SK-N-SH (cell line): ENCODE measurements around the gene TCP11L2. TPM values are rescaled to one million over a fixed set of nuclear protein-coding genes. Genes with fewer than 3 reads are reported as not detected.
A peak's percentile ranks its signal among the peaks of the same experiment; 100 is the strongest.

ENCODE experiments used
- CTCF ChIA-PET: fragments of 300-600, 350-600 bp; formaldehyde crosslinking; extraction: SDS; loops from one replicate; lab custom pipeline; 2021; lab: Yijun Ruan, JAX
- POLR2A ChIA-PET: fragments of 350-600 bp; sonication (Branson Sonifier 250); formaldehyde crosslinking; extraction: SDS; loops from one replicate; lab custom pipeline; 2020; ENCODE audit warnings: antibody characterized with exemption, inconsistent platforms; lab: Yijun Ruan, JAX
- DNase-seq: peaks from one replicate; pipeline ENCODE4 v3.0.0; 2012
- H2AFZ ChIP-seq: fragments of 200-600 bp; sonication (generic); 2 replicates; pipeline ENCODE4 v1.8.1; 2016; ENCODE audit warnings: antibody characterized with exemption, mild to moderate bottlenecking, low read depth
- H3F3A ChIP-seq: fragments of 200-600 bp; sonication (generic); replicated peaks from 2 replicates; pipeline ENCODE3; 2016; ENCODE audit warnings: antibody characterized with exemption, mild to moderate bottlenecking; ENCODE audit not compliant: insufficient read depth
- H3K27ac ChIP-seq, 2 experiments: fragments of 200-500 bp in 1 of 2; fragments of 200-600 bp in 1 of 2; sonication (Bioruptor generic) in 1 of 2; sonication (generic), shearing (Covaris generic) in 1 of 2; 2 replicates each; pipeline versions ENCODE4 v1.5.1 to v1.6.1; 2014 to 2016; ENCODE audit warnings: low read depth in 2 of 2, inconsistent platforms in 1 of 2, low read length in 1 of 2, mild to moderate bottlenecking in 1 of 2, mixed read lengths in 1 of 2
- H3K27me3 ChIP-seq: fragments of 200-600 bp; sonication (generic), shearing (Covaris generic); 2 replicates; pipeline ENCODE4 v1.6.1; 2016; ENCODE audit warnings: mixed run types; ENCODE audit not compliant: insufficient read depth
- H3K36me3 ChIP-seq, 2 experiments: fragments of 200-500 bp in 1 of 2; fragments of 200-600 bp in 1 of 2; sonication (Bioruptor generic) in 1 of 2; sonication (generic) in 1 of 2; replicated peaks in 1 of 2; 2 replicates each; pipeline versions ENCODE3 to v1.5.1; 2014 to 2016; ENCODE audit warnings: low read length in 1 of 2, mild to moderate bottlenecking in 1 of 2; ENCODE audit not compliant: insufficient read depth in 2 of 2, control insufficient read depth in 1 of 2
- H3K4me1 ChIP-seq, 2 experiments: fragments of 200-500 bp in 1 of 2; fragments of 200-600 bp in 1 of 2; sonication (Bioruptor generic) in 1 of 2; sonication (generic), shearing (Covaris generic) in 1 of 2; 2 replicates each; pipeline versions ENCODE4 v1.5.1 to v1.6.1; 2014 to 2016; ENCODE audit warnings: low read depth in 1 of 2, low read length in 1 of 2, mixed run types in 1 of 2; ENCODE audit not compliant: insufficient read depth in 2 of 2, control insufficient read depth in 1 of 2
- H3K4me2 ChIP-seq: fragments of 200-600 bp; sonication (generic), shearing (Covaris generic); 2 replicates; pipeline ENCODE4 v1.6.1; 2017; ENCODE audit warnings: mixed run types
- H3K4me3 ChIP-seq, 2 experiments: fragments of 200-500 bp in 1 of 2; fragments of 200-600 bp in 1 of 2; sonication (Bioruptor generic) in 1 of 2; sonication (generic), shearing (Covaris generic) in 1 of 2; 2 replicates each; pipeline versions ENCODE4 v1.5.1 to v1.8.1; 2014 to 2016; ENCODE audit warnings: low read depth in 2 of 2, inconsistent platforms in 1 of 2, low read length in 1 of 2, mild to moderate bottlenecking in 1 of 2, mixed read lengths in 1 of 2, moderate library complexity in 1 of 2
- H3K79me2 ChIP-seq: fragments of 200-600 bp; sonication (generic); 2 replicates; pipeline ENCODE4 v1.8.1; 2017; ENCODE audit warnings: mild to moderate bottlenecking; ENCODE audit not compliant: insufficient read depth
- H3K9ac ChIP-seq: fragments of 200-600 bp; sonication (generic); 2 replicates; pipeline ENCODE4 v1.6.1; 2017; ENCODE audit warnings: mixed run types
- H3K9me2 ChIP-seq: fragments of 200-600 bp; sonication (generic); 2 replicates; pipeline ENCODE4 v1.6.1; 2017; ENCODE audit warnings: mixed run types
- H3K9me3 ChIP-seq: fragments of 200-600 bp; sonication (generic); 2 replicates; pipeline ENCODE4 v1.6.1; 2017; ENCODE audit warnings: mixed run types, mild to moderate bottlenecking, moderate library complexity
- H4K20me1 ChIP-seq: fragments of 200-600 bp; sonication (generic); 2 replicates; pipeline ENCODE4 v1.6.1; 2017; ENCODE audit warnings: mild to moderate bottlenecking, mixed run types; ENCODE audit not compliant: insufficient read depth
- CHD2 ChIP-seq: fragments of 150-350 bp; IDR thresholded peaks from 2 replicates; pipeline ENCODE4 v1.6.1; 2018; ENCODE audit warnings: low read length; ENCODE audit not compliant: partially characterized antibody
- ELF1 ChIP-seq: IDR thresholded peaks from 2 replicates; pipeline ENCODE4 v1.4.0; 2012
- EP300 ChIP-seq, 2 experiments: IDR thresholded peaks; 2 replicates each; pipeline versions ENCODE4 v1.4.0 to v1.6.1; 2012; ENCODE audit warnings: borderline replicate concordance in 1 of 2, low read depth in 1 of 2, low read length in 1 of 2
- FOSL2 ChIP-seq: IDR thresholded peaks from 2 replicates; pipeline ENCODE4 v1.4.0; 2012; ENCODE audit warnings: low read depth, mild to moderate bottlenecking, moderate library complexity, borderline replicate concordance
- FOXM1 ChIP-seq: IDR thresholded peaks from 2 replicates; pipeline ENCODE4 v1.4.0; 2012; ENCODE audit warnings: low read depth, mild to moderate bottlenecking
- GABPA ChIP-seq: IDR thresholded peaks from 2 replicates; pipeline ENCODE4 v1.4.0; 2012; ENCODE audit warnings: low read depth, mild to moderate bottlenecking
- GATA2 ChIP-seq: sonication (generic); formaldehyde crosslinking; IDR thresholded peaks from 2 replicates; pipeline ENCODE4 v1.5.0; 2020; ENCODE audit warnings: mild to moderate bottlenecking, missing genetic modification reagents
- JUND ChIP-seq: IDR thresholded peaks from 2 replicates; pipeline ENCODE4 v1.4.0; 2012
- RXRA ChIP-seq: IDR thresholded peaks from 2 replicates; pipeline ENCODE4 v1.4.0; 2012; ENCODE audit warnings: low read depth, mild to moderate bottlenecking, borderline replicate concordance
- SIN3A ChIP-seq: IDR thresholded peaks from 2 replicates; pipeline ENCODE4 v1.6.1; 2012; ENCODE audit warnings: low read depth, mild to moderate bottlenecking, low read length, moderate library complexity, borderline replicate concordance
- TCF12 ChIP-seq: IDR thresholded peaks from 2 replicates; pipeline ENCODE4 v1.4.0; 2012
- YY1 ChIP-seq: IDR thresholded peaks from 2 replicates; pipeline ENCODE4 v1.4.0; 2012; ENCODE audit warnings: low read depth, mild to moderate bottlenecking
- WGBS: methylation state at CpG from one replicate; pipeline ENCODE4 v1.1.6; 2017; ENCODE audit warnings: low lambda C conversion rate; 5-methylcytosine and 5-hydroxymethylcytosine counted together
- polyA plus RNA-seq, 3 experiments: library from polyadenylated mRNA; depleted of rRNA; stranded (reverse); fragments of >200 nt; gene quantifications; 2 replicates each; pipeline ENCODE4 v1.2.3, GENCODE V29; 2012
- TF ChIP-seq, protein P1 (sequence below): IDR thresholded peaks from 2 replicates; pipeline ENCODE4 v1.6.1; 2012; ENCODE audit warnings: mild to moderate bottlenecking, low read depth, low read length, moderate library complexity
- TF ChIP-seq, protein P2 (sequence below): IDR thresholded peaks from 2 replicates; pipeline ENCODE4; 2012
- TF ChIP-seq, protein P3 (sequence below): fragments of 150-350 bp; IDR thresholded peaks from 2 replicates; pipeline ENCODE4 v1.6.1; 2017; ENCODE audit warnings: antibody characterized with exemption, low read length, low read depth, borderline replicate concordance
- TF ChIP-seq, protein P4 (sequence below): fragments of 150-350 bp; IDR thresholded peaks from 2 replicates; pipeline ENCODE4 v1.6.1; 2016; ENCODE audit warnings: mild to moderate bottlenecking, low read depth, low read length
- TF ChIP-seq, protein P5 (sequence below): fragments of 200-600 bp; sonication (generic); IDR thresholded peaks from 2 replicates; pipeline ENCODE4 v1.6.1; 2017; ENCODE audit warnings: antibody characterized with exemption, mild to moderate bottlenecking, moderate library complexity

The TCP11L2 gene
- polyA plus RNA-seq, 1 of the 3 experiments (the other 2 are of a cell fraction): 4.0 TPM

DNA sequence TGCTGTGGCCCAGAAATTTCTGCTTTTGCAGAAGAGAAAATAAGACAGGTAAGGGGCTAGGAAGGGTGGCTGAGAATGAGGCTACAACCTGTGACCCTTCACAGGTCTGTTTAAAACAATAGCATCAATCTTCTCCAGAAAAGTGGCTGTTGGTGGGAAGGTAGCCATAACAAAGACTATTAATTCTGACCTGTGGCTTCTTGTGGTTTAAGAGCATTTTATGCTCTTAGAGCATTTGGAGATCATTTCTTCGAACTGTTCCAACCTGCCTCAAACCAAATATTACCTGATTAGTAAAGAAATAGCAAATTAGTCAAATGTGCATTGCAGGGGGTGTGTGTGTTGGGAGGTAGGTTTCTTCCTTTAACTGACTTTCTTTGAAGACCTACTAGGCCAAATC is 15.2 kb upstream of the TCP11L2 start:
- DNase-seq: no peak
- Histone ChIP-seq H3K9me2 (no peaks in the 10 kb centered on the region), H3K79me2 (no peaks in the 10 kb centered on the region), H4K20me1 (no peaks in the 10 kb centered on the region), H3K36me3 (no peaks in the 10 kb centered on the region), H3K27ac (no peak overlapping the region), H2AFZ (no peak overlapping the region), H3K4me2 (no peak overlapping the region), H3K9me3 (no peaks in the 10 kb centered on the region), H3K27me3 (no peaks in the 10 kb centered on the region), H3K4me3 (no peak overlapping the region), H3K9ac (no peak overlapping the region), H3K4me1 (peaks cover 0 to 4% of the 10 kb centered on the region in 2 experiments; a peak in 2 of 4 replicates), H3F3A (peaks cover 9% of the 10 kb centered on the region)
- ChIA-PET POLR2A (no interaction called here), CTCF (no interaction called here)
- TF ChIP-seq, protein P1, sequence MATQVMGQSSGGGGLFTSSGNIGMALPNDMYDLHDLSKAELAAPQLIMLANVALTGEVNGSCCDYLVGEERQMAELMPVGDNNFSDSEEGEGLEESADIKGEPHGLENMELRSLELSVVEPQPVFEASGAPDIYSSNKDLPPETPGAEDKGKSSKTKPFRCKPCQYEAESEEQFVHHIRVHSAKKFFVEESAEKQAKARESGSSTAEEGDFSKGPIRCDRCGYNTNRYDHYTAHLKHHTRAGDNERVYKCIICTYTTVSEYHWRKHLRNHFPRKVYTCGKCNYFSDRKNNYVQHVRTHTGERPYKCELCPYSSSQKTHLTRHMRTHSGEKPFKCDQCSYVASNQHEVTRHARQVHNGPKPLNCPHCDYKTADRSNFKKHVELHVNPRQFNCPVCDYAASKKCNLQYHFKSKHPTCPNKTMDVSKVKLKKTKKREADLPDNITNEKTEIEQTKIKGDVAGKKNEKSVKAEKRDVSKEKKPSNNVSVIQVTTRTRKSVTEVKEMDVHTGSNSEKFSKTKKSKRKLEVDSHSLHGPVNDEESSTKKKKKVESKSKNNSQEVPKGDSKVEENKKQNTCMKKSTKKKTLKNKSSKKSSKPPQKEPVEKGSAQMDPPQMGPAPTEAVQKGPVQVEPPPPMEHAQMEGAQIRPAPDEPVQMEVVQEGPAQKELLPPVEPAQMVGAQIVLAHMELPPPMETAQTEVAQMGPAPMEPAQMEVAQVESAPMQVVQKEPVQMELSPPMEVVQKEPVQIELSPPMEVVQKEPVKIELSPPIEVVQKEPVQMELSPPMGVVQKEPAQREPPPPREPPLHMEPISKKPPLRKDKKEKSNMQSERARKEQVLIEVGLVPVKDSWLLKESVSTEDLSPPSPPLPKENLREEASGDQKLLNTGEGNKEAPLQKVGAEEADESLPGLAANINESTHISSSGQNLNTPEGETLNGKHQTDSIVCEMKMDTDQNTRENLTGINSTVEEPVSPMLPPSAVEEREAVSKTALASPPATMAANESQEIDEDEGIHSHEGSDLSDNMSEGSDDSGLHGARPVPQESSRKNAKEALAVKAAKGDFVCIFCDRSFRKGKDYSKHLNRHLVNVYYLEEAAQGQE: no peak
- TF ChIP-seq CHD2 (no peak), GABPA (no peak), TCF12 (no peak), ELF1 (no peak), FOSL2 (no peak), GATA2 (CRISPR knock-in tag) (no peak)
- TF ChIP-seq, protein P2, sequence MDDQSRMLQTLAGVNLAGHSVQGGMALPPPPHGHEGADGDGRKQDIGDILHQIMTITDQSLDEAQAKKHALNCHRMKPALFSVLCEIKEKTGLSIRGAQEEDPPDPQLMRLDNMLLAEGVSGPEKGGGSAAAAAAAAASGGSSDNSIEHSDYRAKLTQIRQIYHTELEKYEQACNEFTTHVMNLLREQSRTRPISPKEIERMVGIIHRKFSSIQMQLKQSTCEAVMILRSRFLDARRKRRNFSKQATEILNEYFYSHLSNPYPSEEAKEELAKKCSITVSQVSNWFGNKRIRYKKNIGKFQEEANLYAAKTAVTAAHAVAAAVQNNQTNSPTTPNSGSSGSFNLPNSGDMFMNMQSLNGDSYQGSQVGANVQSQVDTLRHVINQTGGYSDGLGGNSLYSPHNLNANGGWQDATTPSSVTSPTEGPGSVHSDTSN: no peak
- TF ChIP-seq, protein P3, sequence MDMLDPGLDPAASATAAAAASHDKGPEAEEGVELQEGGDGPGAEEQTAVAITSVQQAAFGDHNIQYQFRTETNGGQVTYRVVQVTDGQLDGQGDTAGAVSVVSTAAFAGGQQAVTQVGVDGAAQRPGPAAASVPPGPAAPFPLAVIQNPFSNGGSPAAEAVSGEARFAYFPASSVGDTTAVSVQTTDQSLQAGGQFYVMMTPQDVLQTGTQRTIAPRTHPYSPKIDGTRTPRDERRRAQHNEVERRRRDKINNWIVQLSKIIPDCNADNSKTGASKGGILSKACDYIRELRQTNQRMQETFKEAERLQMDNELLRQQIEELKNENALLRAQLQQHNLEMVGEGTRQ: no peak
- TF ChIP-seq, protein P4, sequence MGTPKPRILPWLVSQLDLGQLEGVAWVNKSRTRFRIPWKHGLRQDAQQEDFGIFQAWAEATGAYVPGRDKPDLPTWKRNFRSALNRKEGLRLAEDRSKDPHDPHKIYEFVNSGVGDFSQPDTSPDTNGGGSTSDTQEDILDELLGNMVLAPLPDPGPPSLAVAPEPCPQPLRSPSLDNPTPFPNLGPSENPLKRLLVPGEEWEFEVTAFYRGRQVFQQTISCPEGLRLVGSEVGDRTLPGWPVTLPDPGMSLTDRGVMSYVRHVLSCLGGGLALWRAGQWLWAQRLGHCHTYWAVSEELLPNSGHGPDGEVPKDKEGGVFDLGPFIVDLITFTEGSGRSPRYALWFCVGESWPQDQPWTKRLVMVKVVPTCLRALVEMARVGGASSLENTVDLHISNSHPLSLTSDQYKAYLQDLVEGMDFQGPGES: no peak
- 83% methylated on average over 1 of the region's 1 CpG for WGBS

DNA sequence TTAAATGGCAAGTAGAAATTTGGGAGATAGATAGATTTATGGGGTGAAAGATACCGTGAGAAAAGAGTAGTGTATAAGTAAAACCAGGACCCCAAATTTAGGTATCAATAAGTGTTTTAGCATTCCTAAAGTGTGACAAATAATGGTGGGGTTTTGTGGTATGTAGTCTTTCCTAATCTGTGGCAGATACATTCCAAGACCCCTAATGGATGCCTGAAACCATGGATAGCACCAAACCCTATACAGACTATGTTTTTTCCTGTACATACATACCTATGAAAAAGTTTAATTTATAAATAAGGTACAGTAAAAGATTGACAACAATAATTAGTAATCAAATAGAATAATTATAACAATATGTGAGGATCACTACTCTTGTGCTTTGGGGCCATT is 14.4 kb upstream of the TCP11L2 start:
- H3K36me3 ChIP-seq: no peaks in the 10 kb centered on the region
- peak overlapping the region in 1 of 2 experiments; percentile 89; a peak in 2 of 4 replicates for H3K27ac ChIP-seq
- H3K4me1 ChIP-seq: peaks cover 0 to 4% of the 10 kb centered on the region in 2 experiments; a peak in 2 of 4 replicates
- no peak overlapping the region for H3K9ac ChIP-seq
- POLR2A ChIA-PET: no interaction called here
- H3K9me3 ChIP-seq: no peaks in the 10 kb centered on the region
- H4K20me1 ChIP-seq: no peaks in the 10 kb centered on the region
- H3K4me3 ChIP-seq: no peak overlapping the region
- CTCF ChIA-PET: no interaction called here
- DNase-seq: no peak
- no peak overlapping the region for H3K4me2 ChIP-seq
- peaks cover 9% of the 10 kb centered on the region for H3F3A ChIP-seq
- no peaks in the 10 kb centered on the region for H3K79me2 ChIP-seq
- H3K9me2 ChIP-seq: no peaks in the 10 kb centered on the region
- no peak overlapping the region; the same call in 1 of the 2 replicates for H2AFZ ChIP-seq
- WGBS: 100% methylated on average over 1 of the region's 1 CpG
- H3K27me3 ChIP-seq: no peaks in the 10 kb centered on the region
- no peak for TF ChIP-seq EP300 (IDR thresholded peaks at IDR 0.05; ENCODE audit: borderline replicate concordance in 1 of 2, low read depth in 1 of 2, low read length in 1 of 2)
- no peak for TF ChIP-seq JUND
- TF ChIP-seq, protein P3: no peak
- TF ChIP-seq, protein P5, sequence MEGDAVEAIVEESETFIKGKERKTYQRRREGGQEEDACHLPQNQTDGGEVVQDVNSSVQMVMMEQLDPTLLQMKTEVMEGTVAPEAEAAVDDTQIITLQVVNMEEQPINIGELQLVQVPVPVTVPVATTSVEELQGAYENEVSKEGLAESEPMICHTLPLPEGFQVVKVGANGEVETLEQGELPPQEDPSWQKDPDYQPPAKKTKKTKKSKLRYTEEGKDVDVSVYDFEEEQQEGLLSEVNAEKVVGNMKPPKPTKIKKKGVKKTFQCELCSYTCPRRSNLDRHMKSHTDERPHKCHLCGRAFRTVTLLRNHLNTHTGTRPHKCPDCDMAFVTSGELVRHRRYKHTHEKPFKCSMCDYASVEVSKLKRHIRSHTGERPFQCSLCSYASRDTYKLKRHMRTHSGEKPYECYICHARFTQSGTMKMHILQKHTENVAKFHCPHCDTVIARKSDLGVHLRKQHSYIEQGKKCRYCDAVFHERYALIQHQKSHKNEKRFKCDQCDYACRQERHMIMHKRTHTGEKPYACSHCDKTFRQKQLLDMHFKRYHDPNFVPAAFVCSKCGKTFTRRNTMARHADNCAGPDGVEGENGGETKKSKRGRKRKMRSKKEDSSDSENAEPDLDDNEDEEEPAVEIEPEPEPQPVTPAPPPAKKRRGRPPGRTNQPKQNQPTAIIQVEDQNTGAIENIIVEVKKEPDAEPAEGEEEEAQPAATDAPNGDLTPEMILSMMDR: no peak
- no peak for TF ChIP-seq RXRA
- TF ChIP-seq YY1: no peak
- TF ChIP-seq FOXM1: no peak
- no peak for TF ChIP-seq SIN3A
- TF ChIP-seq, protein P4: no peak
